NK-92 (cell line): ENCODE data around the gene DSCAM.
"Not testable (repeated sequence)": the region's sequence is repeated elsewhere in the genome, so short reads cannot be mapped to it uniquely, and the experiment has no call there.

Experiments used
- DNase-seq: peaks from one replicate; lab custom pipeline; 2025; ENCODE audit not compliant: unreplicated experiment; lab: John Stamatoyannopoulos, UW

The DSCAM gene

DNA sequence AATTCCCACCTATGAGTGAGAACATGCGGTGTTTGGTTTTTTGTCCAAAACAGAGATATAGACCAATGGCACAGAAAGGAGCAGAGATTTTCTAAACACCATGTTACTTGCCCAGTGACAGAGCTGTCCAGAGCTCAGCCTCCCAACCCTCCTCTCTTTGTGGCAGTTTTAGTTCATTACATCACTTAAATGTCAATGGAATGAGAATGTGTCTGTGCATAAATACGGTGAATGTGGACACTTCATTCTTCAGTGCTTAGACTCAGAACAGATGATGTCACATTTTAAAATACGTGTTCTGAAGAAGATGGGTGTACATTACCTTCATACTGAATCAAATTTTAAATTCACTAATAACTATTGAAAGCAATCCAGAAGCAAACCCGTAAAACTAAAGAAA lies 374.9 kb downstream of the DSCAM start:
- no peak for DNase-seq

DNA sequence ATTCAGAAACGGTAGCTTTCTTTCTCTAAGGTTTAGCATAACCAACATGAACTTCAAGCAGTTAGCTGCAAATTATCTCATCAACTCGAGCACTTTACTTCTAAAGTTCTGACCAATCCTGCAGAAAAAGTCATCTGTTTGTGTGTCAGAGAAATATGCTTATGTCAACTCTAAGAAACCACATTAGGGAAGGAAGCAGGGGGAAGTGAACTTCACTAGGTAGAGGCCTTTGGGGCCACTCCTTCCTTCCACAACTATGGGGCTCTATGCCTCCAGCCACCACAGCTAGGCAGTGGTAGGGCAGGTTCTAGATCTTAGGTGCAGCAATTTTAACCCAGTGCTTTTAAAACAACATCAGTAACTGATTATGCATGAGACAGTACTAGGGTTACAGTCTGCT lies 375.9 kb downstream of the DSCAM start:
- no peak for DNase-seq

DNA sequence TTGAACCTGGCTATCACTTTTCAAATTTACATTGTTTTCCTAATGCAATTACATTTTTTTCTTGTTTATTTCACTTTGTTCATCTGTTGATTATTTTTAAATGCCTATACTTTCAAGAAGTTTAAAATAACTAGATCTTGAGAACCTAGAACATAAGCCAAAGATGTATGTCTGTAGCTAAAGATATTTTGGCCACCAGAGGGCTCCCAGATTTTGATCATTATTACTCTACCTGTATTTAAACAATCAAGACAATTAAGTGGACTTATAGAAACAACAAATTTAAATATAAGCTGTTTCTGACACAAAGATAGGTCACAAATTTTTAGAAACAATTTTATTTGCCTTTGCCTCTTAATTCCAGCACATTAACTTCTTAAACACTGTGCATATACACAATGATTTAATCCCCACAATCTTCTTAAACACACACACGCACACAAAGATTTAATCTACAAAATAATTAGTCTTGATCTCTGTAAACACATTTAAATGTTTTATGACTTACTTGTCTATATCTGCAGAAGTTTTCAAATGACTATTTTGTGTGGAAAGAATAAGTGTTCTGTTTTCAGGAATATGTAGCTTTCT lies 380.0 kb downstream of the DSCAM start:
- no peak for DNase-seq

DNA sequence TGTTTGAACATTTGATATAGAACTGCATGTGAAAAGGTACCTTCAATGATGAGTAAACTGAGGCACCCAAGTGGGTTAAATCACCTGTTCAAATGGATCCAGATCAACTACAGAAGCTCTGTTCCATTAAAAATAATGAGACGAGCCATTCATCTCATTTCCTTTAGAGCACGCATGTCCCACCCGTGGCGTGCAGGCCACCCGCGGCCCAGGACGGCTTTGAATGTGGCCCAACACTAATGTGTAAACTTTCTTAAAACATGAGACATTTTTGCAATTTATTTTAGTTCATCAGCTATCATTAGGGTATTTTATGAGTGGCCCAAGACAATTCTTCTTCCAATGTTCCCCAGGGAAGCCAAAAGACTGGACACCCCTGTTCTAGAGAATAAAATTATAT lies 381.6 kb downstream of the DSCAM start:
- no peak for DNase-seq

DNA sequence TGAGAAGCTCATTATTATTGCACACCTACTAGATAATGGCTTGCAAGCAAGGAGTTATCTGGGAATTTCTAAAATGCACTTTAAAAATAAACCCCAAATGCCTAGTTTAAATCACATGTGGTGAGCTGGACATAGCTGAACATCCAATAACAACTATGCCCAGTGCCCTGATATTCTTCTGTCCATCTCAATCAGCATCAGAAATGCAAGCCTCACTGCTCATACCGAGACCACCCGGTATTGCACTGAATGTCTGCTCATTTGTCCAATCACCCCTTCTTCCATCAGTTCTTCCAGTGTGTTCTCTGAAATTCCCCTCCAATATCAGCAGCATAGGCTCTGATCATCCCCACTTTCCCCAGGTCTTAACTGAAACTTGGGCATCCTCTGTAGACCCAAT lies 383.8 kb downstream of the DSCAM start:
- no peak for DNase-seq

DNA sequence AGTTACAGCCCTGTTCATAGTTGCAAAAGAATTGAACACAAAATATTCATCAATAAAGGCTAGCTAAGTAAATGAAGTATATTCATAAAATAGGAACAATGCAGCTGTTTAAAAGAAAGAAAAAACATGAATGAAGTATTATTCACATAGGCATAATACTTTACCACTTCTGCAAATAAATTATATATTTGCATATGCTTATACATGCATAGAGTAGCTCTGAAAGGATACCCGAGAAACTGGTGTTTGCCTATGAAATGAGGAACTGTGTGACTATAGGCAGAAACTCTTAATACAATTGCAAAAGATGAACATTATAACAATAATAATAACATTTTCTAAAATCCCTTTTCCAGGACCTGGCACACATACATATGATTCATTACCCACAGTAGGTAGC lies 385.9 kb downstream of the DSCAM start:
- no peak for DNase-seq

DNA sequence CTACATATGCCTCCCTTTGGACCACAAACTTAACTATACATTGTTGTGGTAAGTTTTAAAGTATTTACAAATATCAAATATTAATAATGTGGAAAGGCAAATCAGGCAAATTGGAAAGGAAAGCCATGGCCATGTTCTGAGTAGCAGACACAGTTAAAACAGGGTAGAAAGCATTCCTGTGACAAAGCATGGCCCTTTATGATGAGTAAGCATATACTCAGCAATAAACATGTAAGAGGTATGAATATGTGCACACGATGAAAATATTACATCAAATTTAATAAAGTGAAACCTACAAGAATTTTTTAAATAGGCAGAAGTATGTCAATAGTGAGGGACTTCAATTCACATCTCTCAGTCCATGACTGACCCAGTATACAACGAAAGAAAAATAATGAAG lies 389.2 kb downstream of the DSCAM start:
- DNase-seq = no peak

DNA sequence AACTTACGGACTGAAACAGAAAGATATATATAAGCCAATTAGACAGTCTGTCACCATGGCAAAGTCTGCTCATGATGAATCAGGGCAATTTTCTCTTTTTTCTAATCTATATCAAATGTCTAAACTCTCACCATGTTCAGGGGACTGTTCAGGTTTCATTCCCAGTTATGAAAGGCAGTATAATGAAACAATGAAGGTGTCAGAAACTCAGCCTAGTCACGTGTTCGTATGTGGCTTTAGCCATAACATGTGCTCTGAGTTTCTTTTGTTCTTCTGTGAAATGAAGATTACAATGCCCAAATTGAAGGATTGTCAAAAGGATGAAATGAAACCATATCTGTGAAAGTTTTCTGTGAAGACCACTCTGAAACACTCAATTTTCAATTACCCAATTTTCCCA lies 392.9 kb downstream of the DSCAM start:
- no peak for DNase-seq

DNA sequence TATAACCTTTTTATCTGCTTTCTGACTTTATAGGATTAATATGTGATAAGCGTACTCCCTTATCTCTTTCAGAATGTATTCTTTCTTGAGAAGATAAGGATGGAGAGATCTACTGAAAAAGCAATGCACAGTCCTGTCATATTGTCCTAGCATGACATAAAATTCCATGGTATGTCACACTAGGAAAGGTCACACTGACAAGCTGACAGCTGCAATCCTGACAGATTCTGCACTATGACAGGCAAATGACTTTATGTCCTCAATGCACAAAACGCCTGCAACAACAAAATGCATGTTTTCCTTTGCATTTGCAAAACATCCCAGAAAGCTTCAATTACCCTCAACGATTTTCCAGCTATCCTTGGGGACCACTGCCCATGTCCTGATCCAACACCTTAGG lies 393.8 kb downstream of the DSCAM start:
- no peak for DNase-seq

DNA sequence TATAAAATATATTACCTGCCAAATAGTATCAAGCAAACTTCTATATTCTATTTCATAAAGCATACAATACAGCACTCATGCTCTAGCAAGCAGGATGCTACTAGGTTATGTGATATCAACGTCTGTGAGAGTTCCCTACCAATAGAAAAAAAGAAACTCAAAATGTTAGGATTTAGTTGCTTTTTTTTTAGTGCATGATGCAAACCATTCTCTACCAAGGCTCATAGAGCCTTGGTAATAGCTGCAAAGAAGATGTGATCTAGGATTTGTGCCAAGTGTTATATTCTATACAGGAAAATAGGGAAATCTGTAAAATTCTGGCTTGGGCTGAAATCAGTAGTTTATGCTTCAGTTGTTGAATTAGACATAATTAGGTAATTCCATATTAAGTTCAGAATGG lies 394.4 kb downstream of the DSCAM start:
- no peak for DNase-seq

DNA sequence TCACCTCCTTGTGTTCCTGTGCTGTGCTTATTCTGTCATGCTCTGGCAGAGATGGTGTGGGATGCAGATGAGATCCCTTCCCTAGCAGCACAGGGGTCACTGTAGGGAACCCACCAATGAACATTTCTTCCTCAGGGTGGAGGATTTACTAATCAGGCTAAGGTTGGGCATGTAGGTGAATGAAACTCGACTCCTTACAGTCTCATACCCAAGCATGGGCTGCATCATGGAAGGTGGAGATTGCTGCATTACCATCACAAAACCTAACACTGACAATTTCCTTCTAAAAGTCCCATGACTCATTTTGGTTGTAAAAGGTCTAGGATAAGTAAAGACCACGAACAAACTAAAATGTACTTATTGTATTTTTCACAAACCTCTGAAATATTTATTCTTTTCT lies 399.9 kb downstream of the DSCAM start:
- no peak for DNase-seq

DNA sequence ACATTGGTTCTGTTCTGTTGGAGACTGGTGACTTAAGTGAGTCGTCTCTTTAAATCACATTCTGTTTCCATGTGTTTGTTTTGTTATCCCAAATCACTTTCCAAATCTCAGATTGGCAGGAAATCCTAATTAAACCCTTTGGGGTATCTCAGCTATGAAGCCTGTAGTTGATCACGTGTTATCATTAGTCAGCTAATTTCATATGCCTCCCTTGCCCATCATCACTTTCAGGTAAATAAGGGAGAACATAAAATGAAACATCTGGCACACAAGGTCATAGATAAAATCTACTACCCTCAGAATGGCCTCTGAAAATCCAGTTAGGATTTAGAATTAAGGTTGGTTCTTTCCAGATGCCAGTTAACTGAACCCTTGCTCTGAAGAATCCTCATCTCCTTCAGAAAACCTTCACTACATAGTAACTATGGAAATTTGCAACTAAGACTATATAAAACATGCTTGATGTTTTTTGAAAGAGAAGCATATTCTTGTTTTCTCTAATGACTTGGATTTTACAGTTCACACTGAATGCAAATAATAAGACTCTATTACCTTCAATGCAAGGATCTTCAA lies 401.5 kb downstream of the DSCAM start:
- no peak for DNase-seq

DNA sequence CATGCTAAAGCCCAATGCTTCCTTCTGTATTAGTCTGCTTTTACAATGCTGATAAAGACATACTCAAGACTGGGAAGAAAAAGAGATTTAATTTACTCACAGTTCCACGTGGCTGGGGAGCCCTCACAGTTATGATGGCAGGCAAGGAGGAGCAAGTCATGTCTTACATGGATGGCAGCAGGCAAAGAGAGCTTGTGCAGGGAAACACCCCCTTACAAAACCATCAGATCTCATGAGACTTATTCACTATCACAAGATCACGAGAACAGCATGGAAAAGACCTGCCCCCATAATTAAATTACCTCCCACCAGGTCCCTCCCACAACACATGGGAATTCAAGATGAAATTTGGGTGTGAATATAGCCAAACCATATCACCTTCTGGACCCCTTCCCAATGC lies 407.4 kb downstream of the DSCAM start:
- not testable (repeated sequence) for DNase-seq

DNA sequence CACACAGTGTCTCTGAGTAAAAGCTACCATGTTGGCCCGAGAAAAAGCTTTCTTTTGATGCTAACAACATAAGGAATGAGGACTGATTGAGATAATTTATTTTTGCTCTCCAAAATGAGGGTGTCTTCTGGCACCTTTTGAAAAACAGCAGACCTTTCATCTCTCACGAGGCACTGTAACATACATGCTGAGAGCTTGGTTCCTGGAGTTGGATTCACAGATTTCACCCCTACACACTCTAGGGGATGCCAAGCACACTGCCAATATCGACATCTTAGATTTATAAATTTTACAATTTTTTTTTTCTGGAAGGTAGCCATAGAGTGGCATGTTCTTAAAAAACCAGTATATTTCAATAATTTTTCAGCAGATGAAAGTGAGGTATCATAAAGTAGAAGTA lies 408.3 kb downstream of the DSCAM start:
- DNase-seq = no peak

DNA sequence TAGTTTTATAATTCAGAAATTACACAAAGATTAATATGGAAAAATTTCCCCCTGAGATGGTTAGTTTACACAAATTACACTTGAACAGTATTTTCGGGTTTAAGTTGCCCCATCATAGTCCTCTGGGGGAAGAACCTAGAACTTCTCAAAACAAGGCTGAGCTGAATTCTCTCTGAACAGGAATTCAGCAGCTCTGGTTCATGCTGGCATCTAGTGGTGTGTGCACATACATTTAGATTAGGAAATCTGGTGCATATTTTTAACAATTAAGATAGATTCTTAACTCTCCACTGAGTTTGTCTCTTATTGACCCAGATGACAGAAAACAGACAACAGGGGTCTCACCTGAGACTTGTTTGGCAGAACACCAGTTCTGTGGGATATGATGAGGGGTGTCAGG lies 410.7 kb downstream of the DSCAM start:
- no peak for DNase-seq

DNA sequence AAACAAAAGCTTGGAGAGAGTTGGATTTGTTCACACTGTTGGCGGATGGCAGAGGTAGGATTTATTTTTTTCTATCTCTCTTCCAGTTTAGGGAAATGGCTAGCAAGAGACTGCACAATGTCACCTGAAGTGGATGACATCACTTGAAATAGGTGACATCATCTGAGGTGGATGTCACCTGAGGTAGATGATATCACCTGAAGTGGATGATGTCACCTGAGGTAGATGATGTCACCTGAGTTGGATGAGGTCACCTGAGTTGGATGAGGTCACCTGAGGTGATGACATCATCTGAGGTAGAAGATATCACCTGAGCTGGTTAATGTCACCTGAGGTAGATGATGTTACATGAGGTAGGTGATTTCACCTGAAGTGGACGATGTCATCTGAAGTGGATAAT lies 413.4 kb downstream of the DSCAM start:
- DNase-seq = no peak

DNA sequence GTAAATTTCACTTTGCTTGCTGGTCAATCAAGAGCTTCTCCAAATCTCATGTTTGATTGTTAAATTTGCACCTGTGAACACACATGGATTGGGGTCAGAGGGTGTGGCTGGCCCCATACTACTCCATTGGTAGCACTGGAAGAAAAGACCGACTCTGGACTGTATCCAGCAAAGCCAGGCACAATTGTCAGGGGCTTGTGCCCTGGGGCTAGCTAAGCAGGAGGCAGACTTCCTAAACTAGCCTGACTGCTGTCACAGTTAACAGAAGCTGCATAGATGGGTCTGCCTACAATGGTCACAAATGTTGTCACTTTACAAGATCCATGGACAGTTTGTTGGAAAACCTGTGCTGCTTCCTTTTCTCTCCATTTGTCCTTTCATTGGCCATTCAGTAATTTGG lies 421.0 kb downstream of the DSCAM start:
- DNase-seq = no peak

DNA sequence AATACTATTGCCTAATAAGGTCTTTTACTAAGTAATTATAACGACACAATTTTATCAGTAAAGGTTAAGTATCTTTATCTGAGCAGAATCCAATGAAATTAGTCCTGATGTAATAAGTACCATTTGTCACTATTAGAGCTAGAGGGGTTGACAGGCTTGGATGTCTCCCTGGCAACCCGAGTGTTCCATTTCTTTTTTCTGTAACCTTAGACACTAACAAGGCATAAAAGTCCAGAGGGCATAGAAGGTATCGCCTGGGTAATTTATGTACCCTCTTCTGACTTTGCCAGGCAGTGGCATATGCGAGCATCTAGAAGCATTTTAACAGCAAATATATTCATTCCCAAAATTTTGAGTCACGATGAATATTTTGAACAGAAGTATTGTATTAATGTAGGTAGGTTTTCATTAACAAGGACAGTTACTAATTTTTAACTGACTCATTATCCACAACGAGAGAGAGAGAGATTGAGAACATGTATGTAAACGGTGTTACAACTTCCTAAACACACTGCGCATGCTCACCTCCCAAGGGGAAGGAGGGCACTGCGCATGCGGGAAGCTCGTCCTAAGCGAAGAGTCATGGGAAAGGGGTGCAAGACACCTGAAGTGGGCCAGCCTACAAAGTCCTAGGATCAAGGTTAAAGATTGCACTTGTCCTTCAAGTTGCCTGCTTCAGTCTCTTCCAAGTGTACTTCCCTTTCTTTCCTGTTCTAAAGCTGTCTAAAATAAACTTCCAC lies 423.9 kb downstream of the DSCAM start:
- DNase-seq = no peak

DNA sequence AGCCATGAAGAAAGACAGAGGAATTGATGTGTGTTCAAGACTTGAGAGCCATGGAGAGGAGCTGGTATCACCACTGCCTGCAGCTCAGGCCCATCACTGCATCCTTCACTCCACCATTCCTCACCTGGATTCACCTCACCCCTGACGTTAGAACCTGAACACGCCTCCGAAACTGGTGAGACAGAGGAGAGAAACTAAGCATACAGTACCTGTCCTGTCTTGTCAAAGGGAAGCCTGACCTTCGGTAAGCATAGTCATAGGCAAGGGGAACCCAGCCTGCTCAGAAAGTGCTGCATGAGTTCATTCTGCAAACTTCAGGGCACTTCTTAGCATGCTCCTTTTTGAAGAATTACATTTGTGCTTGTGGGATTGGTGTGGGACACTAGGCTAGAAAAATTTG lies 425.8 kb downstream of the DSCAM start:
- DNase-seq = no peak

DNA sequence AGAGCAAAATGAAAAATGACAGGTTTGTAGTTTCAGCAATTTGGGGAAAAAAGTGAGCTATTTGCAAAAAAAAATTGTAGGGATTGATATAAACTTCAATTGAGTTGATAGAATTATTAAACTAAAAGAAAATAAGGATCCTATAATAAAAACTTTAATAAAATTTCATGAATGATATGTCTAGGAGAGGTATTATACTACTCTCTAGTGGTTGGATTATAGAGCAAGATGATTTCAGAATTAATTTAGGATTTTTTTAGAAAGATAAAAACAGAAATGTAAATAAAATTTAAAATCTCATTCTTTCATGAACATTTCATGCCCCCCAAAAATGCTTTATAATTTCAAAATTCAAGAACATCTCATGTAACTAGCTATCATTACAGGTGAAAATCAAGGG lies 430.4 kb downstream of the DSCAM start:
- no peak for DNase-seq

DNA sequence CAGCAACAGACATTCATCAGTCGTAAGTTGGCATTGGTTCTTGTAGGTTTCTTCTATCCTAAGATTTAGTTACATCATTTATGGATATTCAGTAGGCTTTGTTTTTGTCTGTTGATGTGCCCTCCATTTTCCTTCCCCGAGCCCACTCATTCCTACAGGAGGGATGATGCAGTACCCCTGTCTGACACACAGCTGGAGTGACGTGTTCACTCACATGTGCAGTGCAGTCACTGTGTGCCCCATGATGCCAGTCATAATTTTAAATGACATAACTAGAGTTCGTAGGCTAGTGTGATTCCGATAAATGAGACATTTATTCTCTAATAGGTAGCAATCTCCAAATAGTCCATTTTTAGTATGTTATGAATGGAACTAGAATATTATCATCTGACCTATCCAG lies 438.4 kb downstream of the DSCAM start:
- DNase-seq = no peak

DNA sequence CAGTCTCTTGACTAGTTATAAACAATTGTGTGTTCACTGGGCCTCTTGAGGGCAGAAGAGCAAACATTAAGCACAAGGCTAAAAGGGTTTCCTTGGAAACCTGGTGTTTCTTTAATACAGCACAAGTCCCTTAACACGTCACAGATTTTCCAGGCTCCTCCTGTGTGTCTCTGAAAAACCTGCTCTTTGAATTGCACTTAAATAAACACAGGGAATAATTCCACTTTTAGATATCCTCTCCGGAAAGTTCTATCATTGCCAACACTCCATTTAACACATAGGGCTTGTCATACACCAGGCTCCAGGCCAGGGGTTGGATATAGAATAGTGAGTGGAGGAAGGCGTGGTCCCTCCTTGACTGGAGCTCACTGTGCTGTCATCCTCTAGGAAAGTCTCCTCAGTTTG lies 442.6 kb downstream of the DSCAM start:
- DNase-seq = no peak
